Measurements from ENCODE around the gene NR6A1. TPM values are rescaled to one million over a fixed set of nuclear protein-coding genes. Genes with fewer than 3 reads are reported as not detected.

NR6A1 gene
- total RNA-seq, 1 experiment from 2014 or later, result 164 TPM

- TF ChIP-seq CREB1 (CRISPR knock-in tag; IDR thresholded peaks at IDR 0.05) (no peak), CBFB (CRISPR knock-in tag; IDR thresholded peaks at IDR 0.05; ENCODE audit: low read depth) (no peak), USF2 (CRISPR knock-in tag; IDR thresholded peaks at IDR 0.05) (no peak)
These were observed 216.1 kb downstream of the NR6A1 start (continued) for GRCh38 chr9:124555043-124555442.

- H3K4me1 Mint-ChIP-seq, result peaks cover 16% of the 10 kb centered on the region
- ChIA-PET POLR2A (no interaction called here), CTCF (interaction anchor here (2.5 to 7.7 kb wide), 4 partner anchors 17 to 159 kb away, joined by 19 to 95 read pairs (median 31); no protein-coding TSS in a partner anchor)
- TF ChIP-seq ERG (CRISPR knock-in tag; IDR thresholded peaks at IDR 0.05) (no peak), ZNF423 (CRISPR knock-in tag; IDR thresholded peaks at IDR 0.05) (no peak), USF1 (CRISPR knock-in tag; IDR thresholded peaks at IDR 0.05) (no peak), MYBL2 (CRISPR knock-in tag; IDR thresholded peaks at IDR 0.05) (no peak), E2F4 (CRISPR knock-in tag; IDR thresholded peaks at IDR 0.05; ENCODE audit: borderline replicate concordance, low read depth) (no peak), FOXP4 (CRISPR knock-in tag; IDR thresholded peaks at IDR 0.05) (no peak), SP1 (CRISPR knock-in tag; conservative IDR thresholded peaks at IDR 0.05) (no peak), AR (CRISPR knock-in tag; IDR thresholded peaks at IDR 0.05) (no peak), MAX (CRISPR knock-in tag; IDR thresholded peaks at IDR 0.05) (no peak), CREM (CRISPR knock-in tag; IDR thresholded peaks at IDR 0.05) (no peak), PRRX2 (CRISPR knock-in tag; IDR thresholded peaks at IDR 0.05) (no peak), CREB1 (CRISPR knock-in tag; IDR thresholded peaks at IDR 0.05) (no peak), CBFB (CRISPR knock-in tag; IDR thresholded peaks at IDR 0.05; ENCODE audit: low read depth) (no peak), ZNF396 (CRISPR knock-in tag; IDR thresholded peaks at IDR 0.05; ENCODE audit: borderline replicate concordance) (no peak)
- no peaks in the 10 kb centered on the region for H3K9me3 Mint-ChIP-seq
- no peak overlapping the region for H3K4me3 Mint-ChIP-seq
- ATAC-seq (no peak), DNase-seq (ENCODE audit: low spot score) (no peak)
- H3K36me3 Mint-ChIP-seq, result 0 out of 2 replicates have a peak, but pooled peaks cover 3% of the 10 kb centered on the region
- H3K27me3 Mint-ChIP-seq (ENCODE audit: low read depth), result no peaks in the 10 kb centered on the region
- no peak overlapping the region for H3K27ac Mint-ChIP-seq
These were observed 217.4 kb downstream of the NR6A1 start for GRCh38 chr9:124553738-124554137.

All from WTC11 (cell line).